GM19438 (cell line): Measurements from ENCODE around the gene UNCX.

Experiments
- ATAC-seq: cut with Tn5 transposase; IDR thresholded peaks from one replicate; pipeline ENCODE4 v1.9.1; 2021; ENCODE audit warnings: low read depth; ENCODE audit not compliant: unreplicated experiment

UNCX gene

DNA sequence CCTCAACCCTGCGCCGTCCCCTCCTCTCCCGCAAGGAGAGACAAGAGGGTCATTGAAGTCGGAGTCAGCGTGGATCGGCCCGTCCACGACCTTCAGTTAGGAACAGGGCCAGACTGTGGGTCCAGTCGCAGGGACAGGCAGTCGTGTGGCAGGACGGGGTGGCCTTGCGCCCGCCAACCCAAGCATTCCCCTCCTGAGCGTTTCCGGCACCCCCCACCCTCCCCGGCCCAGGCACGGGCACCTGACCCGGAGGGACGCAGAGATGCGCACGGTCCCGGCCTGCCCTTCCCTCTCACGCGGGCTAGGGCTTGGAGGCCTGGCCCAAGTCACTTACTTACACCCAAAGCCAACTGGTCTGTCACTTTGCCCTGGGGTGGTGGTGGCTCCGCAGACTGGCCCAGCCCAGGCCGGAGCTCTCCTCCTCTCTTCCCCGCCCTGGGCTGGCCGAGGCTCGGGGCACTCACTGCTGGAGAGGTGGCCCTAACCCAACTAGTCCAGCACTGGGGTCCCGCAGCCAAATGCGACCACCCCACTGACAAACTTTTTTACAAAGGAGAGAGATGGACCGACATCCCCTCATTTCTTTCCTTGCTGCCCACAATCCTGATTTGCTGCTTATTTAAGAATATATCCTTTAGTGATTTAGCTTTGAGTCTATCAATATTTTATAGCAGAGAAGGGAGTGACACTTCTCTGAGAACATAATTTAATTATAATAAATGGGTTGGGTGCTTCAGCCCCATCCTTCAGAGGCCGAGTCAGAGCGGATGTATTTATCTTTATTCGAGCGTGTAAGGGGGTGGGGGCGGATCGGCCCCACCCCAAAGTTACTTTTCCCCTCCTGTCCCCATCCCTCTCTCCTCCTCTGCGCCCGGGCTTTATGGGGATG is 1.2 kb upstream of the UNCX start:
- ATAC-seq: no peak

DNA sequence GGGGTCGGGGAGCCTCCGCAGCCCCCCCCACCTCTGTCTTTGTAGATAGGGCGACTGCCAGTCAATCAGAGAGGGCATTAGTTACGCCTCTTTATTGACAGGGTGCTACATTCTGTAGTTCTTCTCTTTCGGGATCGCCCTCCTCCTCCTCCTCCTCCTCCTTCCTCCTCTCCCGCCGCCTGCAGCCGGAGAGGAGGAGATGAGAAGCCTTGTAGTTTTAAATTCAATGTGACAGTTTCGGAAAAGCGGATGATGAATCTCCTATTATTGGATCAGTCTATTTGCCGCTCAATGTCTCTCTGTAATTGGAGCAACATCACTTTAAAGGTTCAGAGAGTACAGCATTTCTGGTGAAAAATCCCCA is 587 bp upstream of the UNCX start:
- ATAC-seq: no peak

GRCh38 chr7:1233333-1234048 is 819 bp downstream of the UNCX start:
- no peak for ATAC-seq

- ATAC-seq: no peak
Observed at GRCh38 chr7:1234049-1234880, 1.6 kb downstream of the UNCX start.

DNA sequence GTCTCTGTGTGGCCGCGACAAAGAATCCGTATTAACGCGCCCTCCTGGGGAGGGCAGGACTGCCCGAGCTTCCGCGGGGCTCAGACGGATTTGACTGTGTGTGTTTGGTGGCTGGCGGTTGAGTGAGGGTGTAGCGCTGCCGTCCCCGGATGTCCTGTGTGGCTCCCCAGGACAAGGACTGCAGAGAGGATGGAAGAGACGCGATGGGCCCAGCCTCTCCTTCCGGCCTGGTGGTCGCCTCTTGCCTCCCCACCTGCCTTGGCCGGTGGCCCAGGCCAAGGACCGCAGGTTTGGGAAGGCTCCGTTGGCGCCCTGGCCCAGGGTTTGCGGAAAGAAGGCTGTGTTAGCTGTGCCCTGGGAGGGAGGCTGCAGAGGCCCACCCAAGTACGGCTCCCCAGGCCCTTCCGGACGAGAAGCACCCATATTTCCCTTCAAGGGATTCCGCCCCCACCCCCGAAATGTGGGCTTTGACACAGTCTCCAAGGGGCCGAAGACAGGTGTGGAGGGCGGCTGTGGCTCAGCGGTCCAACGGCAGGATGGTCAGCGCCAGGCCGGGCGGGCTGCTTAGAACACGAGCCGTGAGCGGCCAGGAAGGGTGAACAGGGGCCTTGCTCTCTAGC is 2.3 kb downstream of the UNCX start:
- ATAC-seq: no peak

GRCh38 chr7:1235501-1236131 is 2.9 kb downstream of the UNCX start:
- ATAC-seq: no peak

- no peak for ATAC-seq
Observed at GRCh38 chr7:1236132-1236661, 3.5 kb downstream of the UNCX start.

DNA sequence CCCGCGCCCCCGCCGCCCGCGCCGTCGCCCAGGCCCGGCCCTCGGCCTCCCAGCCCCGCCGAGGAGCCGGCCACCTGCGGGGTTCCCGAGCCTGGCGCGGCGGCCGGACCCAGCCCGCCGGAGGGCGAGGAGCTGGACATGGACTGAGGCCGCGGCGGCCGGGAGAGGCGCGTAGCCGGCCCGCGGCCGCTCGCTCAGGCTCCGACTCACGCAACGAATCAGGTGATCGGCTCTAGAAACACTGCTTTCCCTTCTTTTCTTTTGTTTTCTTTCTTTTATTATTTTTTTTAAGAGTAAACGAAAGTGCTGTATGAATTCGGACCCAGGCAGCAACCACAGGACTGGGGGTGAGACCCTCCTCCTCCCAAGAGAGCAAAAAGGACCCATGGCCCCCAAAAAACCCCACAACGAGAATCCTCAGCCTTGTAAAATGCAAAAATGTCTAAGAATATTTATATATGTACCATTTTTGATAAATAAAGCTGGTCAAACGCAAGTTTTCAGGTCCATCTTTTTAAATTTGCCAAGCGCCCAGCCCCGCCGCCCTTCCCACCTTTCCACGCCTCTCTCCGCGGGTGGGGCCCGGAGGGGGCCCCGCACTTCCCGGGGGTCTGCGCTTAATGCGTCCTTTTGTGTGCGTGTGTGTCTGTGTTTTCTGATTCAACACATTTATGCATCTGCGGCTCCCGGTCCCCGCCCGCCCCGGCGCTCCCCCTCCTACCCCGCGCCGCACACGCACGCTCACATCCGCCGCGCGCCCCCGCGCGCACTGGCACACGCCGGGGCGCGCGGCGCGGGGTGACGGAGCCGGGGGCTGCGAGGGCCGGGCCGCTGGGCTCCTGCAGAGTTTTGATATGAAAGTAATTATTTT is 4.4 kb downstream of the UNCX start:
- ATAC-seq: no peak

GRCh38 chr7:1237704-1238255 is 5.1 kb downstream of the UNCX start:
- ATAC-seq: no peak

DNA sequence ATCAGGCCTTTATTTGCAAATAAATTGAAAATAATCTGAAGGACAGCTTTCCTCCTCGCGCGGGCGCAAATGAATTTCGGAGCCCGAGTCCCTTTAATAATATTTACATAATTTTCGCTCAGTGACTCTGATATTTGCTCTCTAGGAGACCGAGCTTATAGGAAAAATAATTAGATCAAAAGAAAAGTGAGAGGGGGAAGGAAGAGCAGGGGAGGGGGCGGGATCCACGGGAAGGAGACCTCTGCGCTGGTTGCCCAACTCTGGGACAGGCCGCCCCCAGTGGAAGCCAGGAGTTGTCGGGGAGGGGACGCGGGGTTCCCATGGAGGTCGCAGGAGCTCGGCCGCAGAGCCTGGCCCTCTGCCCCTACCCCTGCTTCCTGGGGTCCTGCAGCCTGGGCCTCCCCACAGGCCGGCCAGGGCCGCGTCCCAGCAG is 5.8 kb downstream of the UNCX start:
- no peak for ATAC-seq

DNA sequence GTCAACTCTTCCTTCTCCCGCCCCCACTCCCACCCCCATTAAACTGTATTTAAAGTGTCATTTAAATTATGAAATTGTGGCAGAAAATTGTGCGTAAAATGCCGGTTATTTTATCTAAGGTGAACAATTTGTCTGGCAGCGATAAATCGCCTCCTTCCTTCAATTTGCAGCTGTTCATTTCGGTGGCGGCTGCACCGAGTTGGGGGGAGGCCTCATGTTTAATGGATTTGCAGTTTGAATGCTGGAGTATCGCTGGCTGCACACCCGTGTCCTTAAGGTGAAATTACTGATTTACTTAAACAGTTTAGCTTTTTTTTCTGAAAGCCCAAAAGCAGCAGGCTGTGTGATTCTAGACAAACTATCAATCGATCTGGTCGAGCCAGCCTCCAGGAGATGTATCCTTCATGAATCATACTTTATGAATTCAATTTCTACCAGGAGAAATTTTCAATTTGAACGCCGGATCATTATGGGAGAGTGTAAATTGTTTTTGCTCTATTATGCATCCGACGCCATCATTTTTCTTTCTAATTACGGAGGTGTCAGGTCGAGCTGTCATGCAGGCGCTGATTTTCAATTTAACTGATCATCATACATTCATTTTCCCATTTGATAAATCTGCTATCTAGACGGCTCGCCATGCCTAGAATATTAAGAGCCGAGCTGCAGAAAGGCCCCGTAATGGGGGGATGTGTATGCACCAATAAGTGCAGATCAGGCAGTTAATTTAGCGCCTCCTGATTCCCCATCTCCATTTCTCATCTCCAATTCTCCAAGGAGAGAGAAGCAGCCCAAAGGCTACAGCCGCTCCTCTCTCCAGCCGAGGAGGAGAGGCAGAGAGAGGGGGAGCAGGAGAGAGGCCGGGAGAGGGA is 6.5 kb downstream of the UNCX start:
- ATAC-seq: no peak

GRCh38 chr7:1239803-1240516 is 7.3 kb downstream of the UNCX start:
- no peak for ATAC-seq

GRCh38 chr7:1240517-1241257 is 8.0 kb downstream of the UNCX start:
- no peak for ATAC-seq

- ATAC-seq: no peak
Observed at GRCh38 chr7:1241258-1241602, 8.6 kb downstream of the UNCX start.

DNA sequence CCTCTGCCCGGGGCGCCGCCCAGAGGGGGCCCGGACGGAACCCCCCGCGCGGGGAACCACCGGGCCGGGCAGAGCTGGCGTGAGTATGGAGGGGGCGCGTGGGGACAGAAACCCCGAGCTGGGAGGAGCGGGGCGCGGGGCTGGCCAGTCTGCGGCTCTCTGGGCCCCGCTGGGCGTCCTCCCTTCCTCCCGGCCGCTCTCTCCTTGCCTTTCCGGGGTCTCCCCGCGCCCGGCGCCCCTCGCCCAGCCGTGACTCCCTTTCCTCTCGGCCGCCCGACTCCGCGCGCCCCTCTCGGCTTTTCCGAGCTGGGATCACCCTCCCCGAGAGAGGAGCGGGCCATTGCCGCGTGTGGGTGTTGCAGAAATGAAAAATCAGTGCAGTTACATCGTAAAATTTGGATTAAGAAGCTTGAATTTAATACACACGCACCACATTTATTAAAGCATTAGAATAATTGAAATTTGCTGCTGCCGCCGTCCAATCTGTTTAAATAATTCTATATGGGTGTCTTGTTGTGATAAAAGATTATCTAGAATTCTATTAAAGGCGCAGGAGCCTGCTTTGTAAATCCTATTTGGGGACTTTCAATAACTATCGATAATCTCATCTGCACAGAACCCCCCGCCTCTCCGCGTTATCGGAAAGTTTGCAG is 9.1 kb downstream of the UNCX start:
- ATAC-seq: no peak

GRCh38 chr7:1242256-1242605 is 9.6 kb downstream of the UNCX start:
- ATAC-seq: no peak
